SK-N-SH treated with all-trans-retinoic acid at 6 μM for 48 hours (cell line): ENCODE measurements around the gene TLNRD1.

Source experiments
- OSR1 ChIP-seq: fragments of 250-450 bp; sonication (Bioruptor Pico); IDR thresholded peaks from 2 replicates; pipeline ENCODE4 v1.8.0; 2022; ENCODE audit warnings: moderate library complexity, mild to moderate bottlenecking, inconsistent platforms
- PATZ1 ChIP-seq: fragments of 250-450 bp; sonication (Bioruptor Pico); IDR thresholded peaks from 2 replicates; pipeline ENCODE4 v1.8.0; 2020; ENCODE audit warnings: mild to moderate bottlenecking, moderate library complexity, borderline replicate concordance
- RARB ChIP-seq: fragments of 250-450 bp; sonication (Bioruptor Pico); IDR thresholded peaks from 2 replicates; pipeline ENCODE4 v1.8.0; 2021; ENCODE audit warnings: mild to moderate bottlenecking, moderate library complexity

GRCh38 chr15:81050805-81051204 is 50.1 kb downstream of the TLNRD1 start:
- TF ChIP-seq OSR1 (no peak), RARB (CRISPR knock-in tag) (no peak), PATZ1 (CRISPR knock-in tag) (no peak)
